Stomach (tissue), 4 donors: Measurements from ENCODE around the gene RASSF6.

ENCODE experiments used
- EP300 ChIP-seq: sonication (generic); formaldehyde crosslinking; IDR thresholded peaks from one replicate; pipeline ENCODE4 v1.6.1; 2017; ENCODE audit warnings: antibody characterized with exemption
- POLR2A ChIP-seq, 4 donors: fragments of 450-650 bp; IDR thresholded peaks; one replicate each; pipeline ENCODE4 v1.6.1; 2016; ENCODE audit warnings: antibody characterized with exemption in 4 of 4, control low read depth in 2 of 4, mild to moderate bottlenecking in 1 of 4, moderate library complexity in 1 of 4
- POLR2AphosphoS5 ChIP-seq, 3 donors: sonication (generic); formaldehyde crosslinking; IDR thresholded peaks; one replicate each; pipeline ENCODE4 v1.6.1; 2016; ENCODE audit warnings: antibody characterized with exemption in 3 of 3
- TF ChIP-seq, protein P1 (sequence below), 7 experiments: fragments of 450-650 bp in 4 of 7; fragments of 200-600 bp in 3 of 7; sonication (generic) in 3 of 7; IDR thresholded peaks; one replicate each; pipeline ENCODE4 v1.5.1; 2016 to 2019; ENCODE audit warnings: antibody characterized with exemption in 7 of 7, control low read depth in 2 of 7, mild to moderate bottlenecking in 1 of 7

DNA sequence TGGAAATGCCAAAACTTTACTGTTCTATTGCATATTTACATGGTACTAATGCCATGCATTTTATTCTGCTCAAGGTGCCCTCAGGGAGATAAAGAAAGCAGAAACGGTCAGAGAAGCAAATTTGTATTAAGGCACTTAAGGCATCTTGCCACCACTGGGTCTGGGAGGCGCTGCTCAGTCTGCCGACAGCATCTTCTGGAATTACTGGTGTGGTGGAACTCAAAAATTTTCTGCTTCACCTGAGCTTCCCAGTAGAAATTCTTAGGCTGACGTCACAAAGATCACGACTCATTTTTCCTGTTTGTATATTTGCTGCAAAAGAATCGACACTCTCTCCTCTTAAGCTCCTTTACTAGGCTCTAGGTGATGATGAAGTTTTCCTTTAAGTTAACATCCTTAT is 3.0 kb downstream of the RASSF6 start:
- TF ChIP-seq, protein P1, sequence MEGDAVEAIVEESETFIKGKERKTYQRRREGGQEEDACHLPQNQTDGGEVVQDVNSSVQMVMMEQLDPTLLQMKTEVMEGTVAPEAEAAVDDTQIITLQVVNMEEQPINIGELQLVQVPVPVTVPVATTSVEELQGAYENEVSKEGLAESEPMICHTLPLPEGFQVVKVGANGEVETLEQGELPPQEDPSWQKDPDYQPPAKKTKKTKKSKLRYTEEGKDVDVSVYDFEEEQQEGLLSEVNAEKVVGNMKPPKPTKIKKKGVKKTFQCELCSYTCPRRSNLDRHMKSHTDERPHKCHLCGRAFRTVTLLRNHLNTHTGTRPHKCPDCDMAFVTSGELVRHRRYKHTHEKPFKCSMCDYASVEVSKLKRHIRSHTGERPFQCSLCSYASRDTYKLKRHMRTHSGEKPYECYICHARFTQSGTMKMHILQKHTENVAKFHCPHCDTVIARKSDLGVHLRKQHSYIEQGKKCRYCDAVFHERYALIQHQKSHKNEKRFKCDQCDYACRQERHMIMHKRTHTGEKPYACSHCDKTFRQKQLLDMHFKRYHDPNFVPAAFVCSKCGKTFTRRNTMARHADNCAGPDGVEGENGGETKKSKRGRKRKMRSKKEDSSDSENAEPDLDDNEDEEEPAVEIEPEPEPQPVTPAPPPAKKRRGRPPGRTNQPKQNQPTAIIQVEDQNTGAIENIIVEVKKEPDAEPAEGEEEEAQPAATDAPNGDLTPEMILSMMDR (IDR thresholded peaks at IDR 0.05), result no peak
- TF ChIP-seq POLR2AphosphoS5 (IDR thresholded peaks at IDR 0.05), result no peak
- TF ChIP-seq POLR2A (IDR thresholded peaks at IDR 0.05), result no peak
- TF ChIP-seq EP300, result no peak
